Esophagus muscularis mucosa (tissue), 4 donors: Measurements from ENCODE around the gene STT3B.

Experiments used
- CTCF ChIP-seq, 3 experiments: fragments of 200-600 bp in 2 of 3; fragments of 450-650 bp in 1 of 3; sonication (generic) in 2 of 3; IDR thresholded peaks; one replicate each; pipeline ENCODE4 v1.5.1; 2017 to 2019; ENCODE audit warnings: antibody characterized with exemption in 3 of 3, mild to moderate bottlenecking in 2 of 3, moderate library complexity in 1 of 3
- EP300 ChIP-seq: sonication (generic); formaldehyde crosslinking; IDR thresholded peaks from one replicate; pipeline ENCODE4 v1.6.1; 2017; ENCODE audit warnings: antibody characterized with exemption
- POLR2A ChIP-seq: fragments of 450-650 bp; IDR thresholded peaks from one replicate; pipeline ENCODE4 v1.6.1; 2017; ENCODE audit warnings: antibody characterized with exemption, moderate library complexity, mild to moderate bottlenecking, low read depth
- POLR2AphosphoS5 ChIP-seq, 2 donors: sonication (generic); formaldehyde crosslinking; IDR thresholded peaks; one replicate each; pipeline ENCODE4 v1.6.1; 2017; ENCODE audit warnings: antibody characterized with exemption in 2 of 2

GRCh38 chr3:31562525-31562924 lies 29.8 kb downstream of the STT3B start:
- TF ChIP-seq CTCF (IDR thresholded peaks at IDR 0.05) (no peak), POLR2AphosphoS5 (IDR thresholded peaks at IDR 0.05) (no peak), POLR2A (no peak), EP300 (no peak)
